ENCODE data around the gene PAXIP1. TPM values are rescaled to one million over a fixed set of nuclear protein-coding genes. Genes with fewer than 3 reads are reported as not detected.
A peak's percentile ranks its signal among the peaks of the same experiment; 100 is the strongest.

The PAXIP1 gene
- total RNA-seq, 6 experiments from 2014 or later: 5.2 to 9.3 (median 7.4) TPM

GRCh38 chr7:155002411-155003091 lies 373 bp downstream of the PAXIP1 start:
- no peaks in the 10 kb centered on the region for H3K36me3 Mint-ChIP-seq (ENCODE audit: low read depth)
- no peak for TF ChIP-seq CTCF (IDR thresholded peaks at IDR 0.05)
- H3K27ac Mint-ChIP-seq: no peak overlapping the region
- no peak for DNase-seq
- no peak overlapping the region for H3K4me3 Mint-ChIP-seq
- no peaks in the 10 kb centered on the region for H3K27me3 Mint-ChIP-seq (ENCODE audit: insufficient read depth)
- peaks cover 11% of the 10 kb centered on the region for H3K4me1 Mint-ChIP-seq (ENCODE audit: low read depth)
- no peaks in the 10 kb centered on the region for H3K9me3 Mint-ChIP-seq

- Mint-ChIP-seq H3K4me3 (no peak overlapping the region; the same call in 1 of the 2 replicates), H3K36me3 (ENCODE audit: low read depth) (no peaks in the 10 kb centered on the region), H3K27ac (peak overlapping the region; percentile 78), H3K4me1 (ENCODE audit: low read depth) (peaks cover 11% of the 10 kb centered on the region), H3K27me3 (ENCODE audit: insufficient read depth) (no peaks in the 10 kb centered on the region), H3K9me3 (no peaks in the 10 kb centered on the region)
- TF ChIP-seq CTCF (IDR thresholded peaks at IDR 0.05): no peak
- peak; percentile 2 for DNase-seq
Observed at GRCh38 chr7:155001756-155002410, 1.0 kb downstream of the PAXIP1 start.

- no peak for DNase-seq
- Mint-ChIP-seq H3K4me1 (ENCODE audit: low read depth) (peaks cover 11% of the 10 kb centered on the region), H3K9me3 (no peaks in the 10 kb centered on the region), H3K27ac (no peak overlapping the region), H3K4me3 (no peak overlapping the region), H3K27me3 (ENCODE audit: insufficient read depth) (no peaks in the 10 kb centered on the region), H3K36me3 (ENCODE audit: low read depth) (no peaks in the 10 kb centered on the region)
- 0 out of 2 replicates have a peak, but pooled peaks have one; percentile 26 for TF ChIP-seq CTCF (IDR thresholded peaks at IDR 0.05)
Observed at GRCh38 chr7:155000795-155001194, 2.1 kb downstream of the PAXIP1 start.

- H3K27ac Mint-ChIP-seq: no peak overlapping the region
- H3K4me1 Mint-ChIP-seq (ENCODE audit: low read depth): no peaks in the 10 kb centered on the region; the same call in 1 of the 2 replicates
- H3K4me3 Mint-ChIP-seq: no peak overlapping the region
- 0 out of 2 replicates have a peak, but pooled peaks cover under 1% of the 10 kb centered on the region for H3K36me3 Mint-ChIP-seq (ENCODE audit: low read depth)
- no peaks in the 10 kb centered on the region for H3K27me3 Mint-ChIP-seq (ENCODE audit: insufficient read depth)
- no peak for DNase-seq
- no peak for TF ChIP-seq CTCF (IDR thresholded peaks at IDR 0.05)
- H3K9me3 Mint-ChIP-seq: no peaks in the 10 kb centered on the region
Observed at GRCh38 chr7:154998481-154998880, 4.4 kb downstream of the PAXIP1 start.

GRCh38 chr7:154997840-154998370 lies 5.0 kb downstream of the PAXIP1 start:
- DNase-seq: no peak
- no peaks in the 10 kb centered on the region for H3K9me3 Mint-ChIP-seq
- 0 out of 2 replicates have a peak, but pooled peaks cover 6% of the 10 kb centered on the region for H3K36me3 Mint-ChIP-seq (ENCODE audit: low read depth)
- H3K27me3 Mint-ChIP-seq (ENCODE audit: insufficient read depth): no peaks in the 10 kb centered on the region
- no peak overlapping the region for H3K27ac Mint-ChIP-seq
- no peak overlapping the region for H3K4me3 Mint-ChIP-seq
- H3K4me1 Mint-ChIP-seq (ENCODE audit: low read depth): no peaks in the 10 kb centered on the region; the same call in 1 of the 2 replicates
- no peak for TF ChIP-seq CTCF (IDR thresholded peaks at IDR 0.05)
